NCI-H748 (cell line): ENCODE measurements around the gene COL5A1.
"Not testable (repeated sequence)": the region's sequence is repeated elsewhere in the genome, so short reads cannot be mapped to it uniquely, and the experiment has no call there.

ENCODE experiments used
- DNase-seq: peaks from one replicate; lab custom pipeline; 2025; ENCODE audit not compliant: unreplicated experiment; lab: John Stamatoyannopoulos, UW

COL5A1 gene

DNA sequence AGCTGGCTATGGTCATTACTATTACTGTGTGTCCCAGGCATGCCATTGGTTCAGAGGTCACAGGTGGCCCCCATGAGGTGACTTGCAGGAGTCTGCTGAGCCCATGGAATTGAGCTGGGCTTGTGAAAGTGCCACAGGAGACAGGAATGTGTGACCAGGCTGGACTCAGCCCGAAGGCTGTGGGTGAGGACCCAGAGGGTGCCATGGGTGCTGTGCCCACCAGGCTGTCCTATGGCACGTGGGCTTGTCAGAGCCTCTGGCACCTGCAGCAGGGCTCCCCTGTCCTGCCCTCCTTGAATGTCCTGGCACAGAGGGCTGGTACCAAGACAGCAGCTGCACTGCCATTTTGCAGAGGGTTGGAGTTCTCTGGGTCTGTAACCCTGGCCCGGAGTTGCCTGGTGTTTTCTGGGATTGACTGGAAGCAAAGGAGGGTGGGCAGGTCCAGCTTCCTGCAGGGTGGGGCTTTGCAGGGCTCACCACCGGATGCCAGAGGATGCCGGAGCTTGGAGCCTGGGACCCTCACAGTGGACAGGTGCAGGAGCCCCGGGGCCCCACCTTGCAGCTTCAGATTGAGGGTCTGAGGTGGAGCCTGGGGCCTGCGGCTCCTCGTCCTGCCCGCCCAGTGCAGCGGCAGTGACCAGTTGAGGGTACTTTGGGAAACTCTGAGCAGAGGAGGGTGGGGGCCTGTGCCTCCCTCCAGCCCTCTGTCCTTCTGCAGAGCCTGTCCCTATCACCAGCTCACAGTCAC is 14.2 kb downstream of the COL5A1 start:
- DNase-seq: no peak

DNA sequence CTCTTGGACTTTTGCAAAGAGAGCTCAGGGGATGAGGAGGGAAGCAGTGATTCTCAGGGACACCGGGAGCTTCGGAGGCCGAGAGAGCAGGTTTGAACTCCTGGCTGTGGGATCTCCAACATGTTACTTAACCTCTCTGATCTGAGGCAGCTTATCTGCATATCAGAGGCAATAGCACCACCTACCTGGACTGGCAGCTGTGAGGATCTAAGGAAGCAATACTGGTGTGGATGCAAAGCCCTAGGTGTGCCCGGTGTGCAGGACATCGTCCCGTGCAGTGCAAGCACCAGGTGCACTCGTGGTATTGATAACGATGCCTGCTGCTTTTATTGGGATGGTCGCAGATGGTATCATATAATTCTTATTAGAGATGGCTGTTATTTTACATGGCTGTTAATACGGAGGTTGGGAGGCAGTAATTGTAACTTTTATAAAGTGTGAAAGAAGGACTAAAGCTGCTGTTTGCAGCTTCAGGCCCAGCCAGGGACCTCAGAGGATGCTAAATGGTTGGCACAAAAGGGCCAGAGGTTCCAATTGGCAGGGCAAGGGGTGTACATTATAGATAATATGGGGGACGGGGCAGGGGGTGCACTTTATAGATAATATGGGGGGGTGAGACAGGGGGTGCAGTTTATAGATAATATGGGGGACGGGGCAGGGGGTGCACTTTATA is 14.9 kb downstream of the COL5A1 start:
- DNase-seq: peak; percentile 34

DNA sequence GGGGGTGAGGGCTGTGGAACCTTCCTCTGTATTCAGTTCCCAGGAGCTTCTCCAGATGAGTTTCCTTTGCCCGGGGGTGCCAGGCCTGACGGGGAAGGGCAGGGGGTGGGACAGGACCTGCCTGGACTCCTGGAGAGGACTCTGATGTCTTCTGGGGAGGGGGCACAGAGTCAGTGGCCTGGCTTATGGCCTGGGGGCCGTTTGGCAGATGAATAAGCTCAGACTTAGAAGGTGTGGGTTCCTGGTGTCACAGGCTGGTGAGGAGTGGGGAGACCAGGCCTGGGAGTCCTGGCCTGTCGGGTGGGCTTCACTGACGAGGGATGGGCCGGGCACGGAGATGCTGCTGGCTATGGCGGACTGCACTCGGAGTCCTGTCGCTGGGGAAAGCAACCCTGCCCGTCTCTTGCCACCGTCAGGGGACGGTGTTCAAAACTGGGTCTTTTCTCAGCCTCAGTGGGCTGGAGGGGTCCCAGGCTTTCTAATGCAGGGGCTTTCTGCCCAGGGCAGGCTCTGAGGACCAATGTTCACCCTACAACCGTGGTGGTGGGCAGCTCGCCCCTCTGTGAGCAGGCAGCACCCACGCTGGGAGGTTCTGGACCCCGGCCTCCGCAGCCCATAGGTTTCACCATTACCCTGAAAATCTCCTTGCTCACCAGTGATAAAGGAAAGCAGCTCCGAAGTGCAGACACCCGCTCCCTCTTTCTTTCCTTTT is 16.2 kb downstream of the COL5A1 start:
- no peak for DNase-seq

DNA sequence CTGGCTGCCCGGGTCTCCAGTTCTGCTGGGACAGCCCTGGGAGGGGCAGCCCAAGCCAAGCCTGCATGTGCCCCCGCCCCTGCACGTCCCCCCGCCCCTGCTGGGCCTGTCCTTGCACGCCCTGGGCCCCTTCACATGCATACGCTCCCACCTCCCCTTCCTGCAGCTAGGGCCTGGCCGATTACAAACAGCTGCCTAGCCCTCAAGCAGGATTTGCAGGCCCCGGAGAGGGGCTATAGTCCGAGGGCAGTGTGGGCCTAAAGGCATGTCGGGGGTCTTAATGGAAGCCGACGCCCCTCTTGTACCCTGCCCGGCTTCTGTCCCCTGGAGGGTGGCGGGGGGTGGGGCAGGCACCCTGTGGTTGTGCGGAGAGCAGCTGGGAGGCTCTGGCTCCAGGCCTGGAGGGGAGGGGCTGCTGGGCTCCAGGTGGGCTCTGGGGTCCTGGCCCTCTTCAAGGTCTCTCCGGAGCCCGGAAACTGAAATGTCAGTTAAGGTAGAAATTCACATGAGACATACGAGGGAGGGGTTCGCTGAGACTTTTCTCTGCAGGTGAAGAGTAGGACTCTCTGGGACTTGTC is 16.9 kb downstream of the COL5A1 start:
- no peak for DNase-seq

DNA sequence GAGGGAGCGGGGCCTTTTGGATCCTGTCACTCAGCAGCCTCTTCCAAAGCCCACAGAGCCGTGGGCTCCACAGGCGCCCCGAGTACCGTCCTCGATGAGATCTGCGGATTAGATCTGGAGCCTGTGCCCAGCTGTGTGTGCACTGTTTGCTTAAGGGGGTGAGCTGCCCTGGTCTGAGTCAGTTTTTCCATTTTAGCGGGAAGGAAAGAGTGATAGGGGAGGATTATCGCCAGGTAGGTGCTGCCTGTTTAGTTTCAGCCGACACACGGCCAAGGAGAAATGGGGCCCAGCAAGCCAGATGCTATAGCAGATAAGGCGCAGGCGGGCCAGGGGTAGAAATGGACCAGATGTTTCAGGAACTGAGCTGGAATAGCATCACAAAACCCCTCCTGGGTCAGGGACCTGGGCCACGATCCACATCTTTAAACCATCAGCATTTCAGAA is 18.1 kb downstream of the COL5A1 start:
- DNase-seq: no peak

DNA sequence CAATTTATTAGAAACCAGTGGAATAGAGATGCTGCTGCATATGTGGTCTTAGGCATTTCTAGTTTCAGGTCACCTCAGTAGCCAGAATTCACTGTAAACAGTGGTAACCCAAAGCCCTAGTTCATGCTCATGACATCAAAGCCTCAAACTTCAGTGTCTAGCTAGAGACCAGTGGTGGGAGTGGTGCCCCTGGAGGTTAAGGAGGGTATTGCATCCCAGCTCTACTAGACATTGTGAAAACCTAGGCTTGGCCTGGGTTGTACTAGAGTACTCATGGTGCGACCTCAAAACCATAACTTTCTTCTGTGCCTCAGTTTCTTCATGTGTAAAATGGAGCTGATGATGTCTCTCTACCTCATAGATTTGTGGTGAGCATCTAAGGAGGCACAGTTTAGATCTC is 18.8 kb downstream of the COL5A1 start:
- no peak for DNase-seq

DNA sequence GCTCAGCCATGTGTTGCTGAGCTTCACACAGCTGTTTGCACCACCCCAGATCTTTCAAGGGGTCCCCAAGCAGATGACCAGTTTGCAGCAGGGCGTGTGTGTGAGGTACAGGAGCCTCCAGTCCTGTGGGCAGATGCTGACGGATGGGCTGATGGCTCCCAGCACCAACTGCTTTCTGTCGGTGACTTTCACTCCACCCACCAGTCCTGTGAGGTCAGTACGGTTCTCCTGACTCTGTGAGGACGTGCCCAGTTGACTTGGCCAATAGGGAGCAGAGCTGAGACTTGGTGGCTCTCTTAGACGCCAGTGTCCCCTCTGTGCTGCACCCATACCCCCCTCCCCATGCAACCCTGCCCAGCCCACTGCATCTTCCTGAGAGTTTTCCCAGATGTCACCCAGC is 19.7 kb downstream of the COL5A1 start:
- DNase-seq: no peak

DNA sequence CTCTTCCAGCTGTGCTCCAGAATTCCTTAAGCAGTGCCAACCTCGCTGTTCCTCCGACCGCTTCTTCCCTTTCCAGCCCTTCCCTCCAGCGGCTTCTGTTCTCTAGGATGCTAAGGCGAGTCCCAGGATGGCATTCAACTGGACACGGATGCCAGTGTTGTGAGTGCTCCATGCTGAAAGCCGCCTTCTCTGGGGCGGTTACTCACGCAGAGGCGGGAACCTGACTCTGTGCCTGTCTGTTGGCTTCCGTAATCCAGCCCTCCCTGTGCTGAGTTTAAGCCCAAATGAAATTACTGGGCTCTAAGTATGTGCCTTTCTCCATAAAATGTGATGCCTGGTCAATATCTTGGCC is 20.2 kb downstream of the COL5A1 start:
- DNase-seq: no peak

DNA sequence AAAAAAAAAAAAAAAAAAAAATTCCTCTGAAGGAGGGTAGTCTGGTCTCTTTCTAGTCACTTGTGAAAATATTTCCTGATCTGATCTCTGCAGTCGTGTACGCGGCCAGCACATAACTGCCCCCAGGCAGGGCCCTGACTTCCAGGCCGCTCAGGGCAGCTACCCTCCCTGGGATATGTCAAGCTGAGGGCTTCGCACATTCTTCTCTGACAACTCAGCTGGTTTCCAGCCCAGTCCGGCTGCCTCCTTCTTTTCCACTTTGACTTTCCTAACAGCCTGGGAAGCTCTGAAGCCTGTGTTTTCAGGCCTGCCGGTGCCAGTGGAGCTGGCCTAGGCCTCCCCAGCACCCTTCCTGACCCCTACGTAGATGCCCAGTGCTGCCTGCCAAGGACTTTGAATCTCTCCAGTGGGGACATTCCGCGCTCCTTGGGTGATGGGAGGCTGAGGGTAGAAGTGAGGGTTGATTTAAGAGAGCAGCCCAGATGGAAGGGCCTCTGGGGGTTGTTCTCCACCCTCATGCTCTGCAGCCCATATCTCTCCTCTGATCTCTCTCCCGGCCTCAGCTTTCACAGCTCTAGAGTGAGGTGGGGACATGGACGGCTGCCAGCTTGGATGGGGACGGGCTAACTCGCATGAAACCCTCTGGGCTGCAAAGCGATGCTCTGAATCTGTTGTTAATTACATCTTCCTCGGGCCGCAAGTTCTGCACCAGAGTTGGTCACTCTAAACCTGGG is 20.7 kb downstream of the COL5A1 start:
- no peak for DNase-seq

DNA sequence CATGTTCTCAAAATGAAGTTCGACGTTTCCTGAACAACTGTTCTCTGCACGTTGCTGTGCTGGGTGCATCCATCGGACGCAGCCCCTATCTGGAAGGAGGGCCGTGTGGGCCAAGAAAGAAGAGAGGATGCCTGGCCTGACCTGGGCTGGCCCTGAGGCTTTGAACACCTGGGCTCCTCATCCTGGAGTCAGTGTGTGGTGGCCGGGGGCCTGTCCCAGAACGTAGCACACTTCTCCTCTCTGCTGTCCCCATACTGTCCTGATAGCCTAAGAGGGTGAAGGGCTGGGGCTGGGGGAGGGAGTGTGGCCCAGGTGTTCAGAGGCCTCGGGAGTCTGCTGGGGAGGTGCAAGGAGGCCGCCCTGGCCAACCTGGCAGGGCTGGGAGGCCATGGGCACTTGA is 21.5 kb downstream of the COL5A1 start:
- DNase-seq: no peak

DNA sequence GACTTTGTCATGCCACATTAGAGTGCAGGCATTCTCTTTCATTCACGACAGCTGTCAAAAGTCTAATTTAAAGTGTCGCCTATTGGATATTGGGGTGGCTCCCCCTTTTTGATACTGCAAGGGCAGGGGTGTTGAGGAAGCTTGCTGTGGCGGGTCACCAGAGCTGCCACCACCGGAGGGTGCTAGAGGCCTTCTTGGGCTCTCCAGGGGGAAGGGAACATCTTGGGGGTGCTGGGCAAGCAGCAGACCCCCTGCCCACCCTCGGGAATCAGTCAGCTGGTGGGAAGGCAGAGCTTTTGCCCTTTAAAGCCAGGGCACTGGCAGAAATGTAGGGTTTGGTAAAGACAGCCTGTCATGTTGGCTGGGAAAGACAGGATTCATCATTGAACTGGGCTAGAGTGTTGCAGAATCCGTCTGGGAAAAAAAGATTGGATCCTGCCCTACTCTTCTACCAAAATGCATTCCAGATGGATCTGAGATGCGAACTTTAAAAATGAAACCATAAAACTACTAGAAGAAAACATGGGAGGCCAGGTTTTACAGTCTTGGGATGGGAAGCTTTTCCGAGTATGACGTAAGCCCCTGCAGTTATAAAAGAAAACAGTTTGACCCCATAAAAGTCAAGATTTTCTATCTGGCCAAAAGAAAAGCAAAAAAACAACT is 22.3 kb downstream of the COL5A1 start:
- DNase-seq: no peak

DNA sequence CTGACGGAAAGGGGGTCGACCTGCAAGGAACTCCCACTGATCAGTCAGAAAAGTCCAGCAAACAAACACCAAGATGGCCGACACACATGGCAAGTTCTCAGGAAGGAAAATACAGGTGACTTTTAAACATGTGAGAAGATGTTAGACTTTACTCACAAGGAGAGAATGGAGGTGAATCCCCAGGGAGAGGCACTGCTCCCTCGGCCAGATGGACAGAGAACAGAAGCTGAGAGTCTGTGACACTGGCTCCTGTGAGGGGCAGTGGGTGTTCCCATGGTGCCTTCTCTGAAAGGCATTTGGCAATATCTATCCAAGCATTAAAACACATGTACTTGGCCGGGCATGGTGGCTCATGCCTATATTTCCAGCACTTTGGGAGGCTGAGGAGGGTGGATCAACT is 22.8 kb downstream of the COL5A1 start:
- no peak for DNase-seq

DNA sequence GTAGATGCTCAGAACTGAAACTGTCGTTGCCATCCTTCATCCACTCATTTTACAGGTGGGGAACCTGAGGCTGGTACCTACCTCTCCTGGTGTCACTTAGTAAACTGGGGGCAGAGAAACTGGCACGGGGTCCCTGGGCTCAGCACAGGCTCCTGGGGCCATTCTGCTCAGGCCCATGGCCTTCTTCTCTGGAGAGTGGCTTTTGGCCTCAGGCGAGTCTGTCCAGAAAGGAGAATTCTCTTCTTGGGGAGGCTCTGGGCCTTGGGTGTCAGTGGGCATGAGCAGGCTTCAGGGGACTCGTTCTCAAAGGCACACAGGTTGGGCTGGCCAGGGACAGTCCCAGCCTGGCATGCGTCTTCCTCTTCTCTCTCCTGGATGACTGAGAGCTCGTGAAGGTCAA is 24.6 kb downstream of the COL5A1 start:
- DNase-seq: no peak

DNA sequence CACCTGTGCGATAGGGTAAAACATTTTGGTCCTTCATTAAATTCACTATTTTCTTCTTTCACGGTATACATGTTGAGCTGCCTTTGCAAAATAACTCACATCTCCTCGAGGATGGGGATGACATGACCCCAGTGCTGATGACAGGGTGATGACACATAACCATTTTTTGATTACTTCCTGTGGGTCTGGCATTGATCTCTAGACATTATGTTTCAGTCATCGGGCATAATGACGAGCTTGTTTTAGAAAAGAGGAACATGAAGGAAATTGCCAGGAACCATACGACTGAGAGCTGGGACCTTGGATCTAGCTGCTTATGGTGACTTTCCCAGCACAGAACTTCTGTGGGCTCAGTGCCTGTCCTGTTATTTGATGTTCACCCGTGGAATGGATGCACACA is 25.2 kb downstream of the COL5A1 start:
- DNase-seq: no peak

DNA sequence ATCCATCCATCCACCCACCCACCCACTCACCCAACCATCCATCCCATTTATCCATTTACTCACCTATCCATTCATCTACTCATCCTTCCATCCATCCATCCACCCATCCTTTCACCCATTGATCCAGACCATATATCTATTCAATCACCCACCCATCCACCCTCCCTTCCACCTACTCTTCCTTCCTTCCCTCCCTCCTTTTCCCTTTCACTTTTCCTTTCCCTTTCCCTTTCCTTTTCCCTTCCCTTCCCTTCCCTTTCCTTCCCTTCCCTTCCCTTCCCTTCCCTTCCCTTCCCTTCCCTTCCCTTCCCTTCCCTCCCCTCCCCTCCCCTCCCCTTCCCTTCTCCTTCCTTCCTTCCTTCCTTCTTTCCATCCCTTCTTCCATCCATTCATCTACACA is 27.4 kb downstream of the COL5A1 start:
- DNase-seq: not testable (repeated sequence)

DNA sequence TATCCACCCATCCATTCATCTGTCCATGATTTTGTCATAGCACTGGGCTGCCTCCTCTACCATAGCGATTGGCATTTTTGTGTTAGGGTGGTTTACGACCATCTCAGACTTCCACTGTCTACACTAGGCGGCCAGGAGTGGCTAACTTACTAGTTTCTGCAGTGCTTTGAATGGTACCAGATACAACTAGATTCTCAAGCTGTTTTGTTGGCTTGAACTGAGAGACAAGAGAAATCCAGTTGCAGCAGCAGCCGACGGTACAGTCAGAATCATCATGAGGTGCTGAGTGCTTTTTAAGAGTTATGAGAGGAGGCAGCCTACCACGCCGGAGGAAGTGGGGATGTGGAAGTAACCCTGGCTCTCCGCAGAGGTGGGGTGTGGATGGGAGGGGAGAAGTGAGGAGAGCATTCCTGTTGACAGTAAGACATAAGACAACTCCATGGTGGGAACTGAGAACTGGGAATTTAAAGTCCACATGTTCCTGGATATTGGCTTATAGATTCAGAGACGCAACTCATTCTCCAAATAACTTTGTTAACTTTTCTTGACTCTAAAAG is 27.9 kb downstream of the COL5A1 start:
- no peak for DNase-seq

DNA sequence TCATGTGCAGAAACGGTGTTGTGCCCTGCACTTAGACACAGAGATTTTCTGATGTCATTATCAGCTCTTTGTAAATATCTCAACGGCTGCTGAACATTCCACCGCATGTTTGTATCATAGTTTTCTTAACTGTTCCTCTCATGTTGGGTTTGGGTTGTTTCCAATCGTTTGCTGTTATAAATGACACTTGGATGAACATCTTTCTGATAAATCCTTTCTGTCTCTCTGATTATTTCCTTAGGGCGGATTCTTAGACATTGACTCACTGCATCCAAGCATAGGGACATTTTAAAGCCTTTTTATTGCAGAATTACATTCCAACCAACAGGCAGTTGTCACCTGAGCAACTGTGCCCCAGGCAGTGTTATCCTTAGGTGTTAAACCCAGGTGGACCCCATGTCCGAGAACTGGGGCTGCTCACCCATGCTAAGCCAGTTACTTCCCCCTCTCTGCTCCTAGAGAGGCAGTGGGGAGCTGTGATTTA is 28.5 kb downstream of the COL5A1 start:
- DNase-seq: no peak

DNA sequence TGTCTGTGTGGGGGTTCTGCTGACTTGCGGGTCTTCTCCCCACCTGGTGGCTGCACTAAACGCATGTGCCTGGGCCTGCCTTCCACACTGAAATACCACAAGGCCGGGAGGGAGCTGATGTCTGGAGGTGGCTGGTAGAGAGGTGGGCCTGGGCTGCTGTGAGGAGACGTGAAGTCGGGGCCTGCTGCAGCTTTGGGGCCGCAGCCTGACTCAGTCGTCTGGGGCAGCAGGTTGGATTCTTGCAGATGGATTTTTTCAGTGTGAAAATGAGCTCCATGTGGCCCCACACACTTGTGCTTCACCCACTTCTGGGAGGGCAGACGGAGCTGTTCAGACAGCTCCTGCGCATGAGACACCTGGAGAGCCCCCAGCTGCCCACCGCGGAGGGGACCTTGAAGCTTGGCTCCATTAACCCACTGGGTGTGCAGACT is 29.3 kb downstream of the COL5A1 start:
- DNase-seq: no peak

DNA sequence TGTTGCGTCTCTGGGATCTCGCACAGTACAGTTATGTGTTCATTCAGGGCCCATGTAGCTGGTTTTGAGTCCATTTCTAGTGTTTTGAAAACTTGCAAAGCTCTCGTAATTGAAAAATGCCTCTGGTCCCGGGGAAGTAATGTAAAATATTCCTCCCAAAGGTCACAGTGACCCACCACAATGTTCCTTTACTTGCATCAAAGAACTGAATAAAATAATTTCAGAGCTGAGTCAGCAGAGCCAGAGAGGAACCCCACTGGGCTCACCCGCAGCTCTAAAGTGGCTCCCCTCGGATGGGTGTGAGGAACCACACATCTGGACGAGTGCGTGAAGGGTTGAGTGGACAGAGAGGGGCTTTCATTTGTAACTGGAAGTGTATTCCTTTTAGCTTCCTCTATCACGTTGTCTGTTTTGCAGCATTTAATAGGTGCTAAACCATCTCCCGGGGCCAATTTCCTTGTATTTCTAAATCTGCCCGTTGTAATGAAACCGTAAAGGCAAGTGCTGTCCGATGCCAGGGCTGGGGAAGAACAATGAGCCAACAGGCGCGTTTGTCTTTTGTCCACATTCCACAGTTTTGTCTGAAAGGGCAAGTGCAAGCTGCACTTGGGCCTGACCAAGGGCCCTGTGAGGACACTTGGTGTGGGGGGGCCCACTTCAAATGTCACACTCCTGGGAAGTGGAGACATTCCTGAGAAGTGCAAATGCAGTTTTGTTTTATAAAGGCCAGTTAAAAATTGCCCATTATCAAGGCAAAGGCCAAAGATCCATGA is 29.9 kb downstream of the COL5A1 start:
- no peak for DNase-seq
